ENCODE data around the gene PTGER1.
A peak's percentile ranks its signal among the peaks of the same experiment; 100 is the strongest.
"Not testable (repeated sequence)": the region's sequence is repeated elsewhere in the genome, so short reads cannot be mapped to it uniquely, and the experiment has no call there.

The PTGER1 gene

DNA sequence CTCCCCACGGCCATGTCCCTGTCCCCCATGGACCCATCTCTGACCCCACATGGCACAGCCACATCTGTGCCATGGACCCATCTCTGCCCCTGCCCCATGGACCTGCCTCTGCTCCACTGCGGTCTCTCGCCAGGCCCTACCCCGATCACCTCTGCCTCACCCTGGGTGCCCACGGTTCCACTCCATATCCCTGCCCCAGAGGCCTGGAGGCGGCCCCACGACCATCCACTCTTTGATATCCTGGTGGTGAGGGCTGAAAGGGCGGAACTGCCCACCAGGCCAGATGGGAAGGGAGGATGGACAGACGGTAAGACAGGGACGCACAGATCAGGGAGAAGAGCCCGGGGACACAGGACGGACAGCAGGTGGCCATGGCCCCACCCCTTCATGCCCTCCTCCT is 327 bp downstream of the PTGER1 start:
- DNase-seq (ENCODE audit: low read depth in 2 of 2): no peak

GRCh38 chr19:14473978-14474578 is 1.1 kb downstream of the PTGER1 start:
- DNase-seq (ENCODE audit: low read depth in 2 of 2): no peak

DNA sequence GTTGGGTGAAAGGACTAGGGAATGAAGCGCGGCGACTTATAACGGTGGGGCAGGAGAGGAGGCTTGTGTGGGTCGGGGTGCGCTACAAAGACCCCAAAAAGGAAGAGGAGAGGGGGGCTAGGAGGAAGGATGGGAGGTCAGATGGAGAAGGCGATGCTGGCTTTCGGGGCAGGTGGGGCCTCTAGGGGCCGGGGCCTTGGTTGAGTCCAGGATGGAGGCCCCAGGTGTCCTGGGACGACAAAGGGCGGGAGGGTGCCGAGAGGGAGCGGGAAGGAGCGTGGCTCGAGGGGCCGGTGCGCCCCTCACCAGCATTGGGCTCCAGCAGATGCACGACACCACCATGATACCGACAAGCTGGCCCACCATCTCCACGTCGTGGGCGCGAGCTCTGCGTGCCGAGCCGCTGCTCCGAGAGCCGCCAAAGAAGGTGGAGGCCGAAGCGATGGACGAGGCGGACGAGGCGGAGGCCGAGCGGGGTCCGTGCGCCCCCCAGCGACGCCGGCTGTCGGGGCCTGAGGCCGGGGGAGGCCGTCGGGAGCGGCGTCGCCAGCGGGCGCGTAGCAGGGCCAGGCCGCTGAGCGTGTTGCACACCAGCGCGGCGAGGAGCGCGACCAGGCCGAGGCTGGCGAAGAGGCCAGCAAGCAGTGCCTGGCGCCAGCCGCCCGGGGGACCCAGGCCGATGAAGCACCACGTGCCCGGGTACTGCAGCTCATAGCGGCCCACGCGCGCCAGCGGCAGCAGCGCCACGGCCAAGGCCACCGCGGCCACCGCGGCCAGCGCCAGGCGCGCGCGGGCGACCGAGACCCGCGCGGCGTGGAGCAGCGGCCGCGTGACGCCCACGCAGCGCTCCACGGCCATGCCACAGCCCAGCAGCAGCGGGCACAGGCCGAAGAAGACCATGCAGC is 1.8 kb downstream of the PTGER1 start:
- no peak for DNase-seq (ENCODE audit: low read depth in 2 of 2)

- DNase-seq (ENCODE audit: low read depth in 2 of 2): peak; percentile 81 to 85
These were observed 2.8 kb downstream of the PTGER1 start for GRCh38 chr19:14472202-14472938.

DNA sequence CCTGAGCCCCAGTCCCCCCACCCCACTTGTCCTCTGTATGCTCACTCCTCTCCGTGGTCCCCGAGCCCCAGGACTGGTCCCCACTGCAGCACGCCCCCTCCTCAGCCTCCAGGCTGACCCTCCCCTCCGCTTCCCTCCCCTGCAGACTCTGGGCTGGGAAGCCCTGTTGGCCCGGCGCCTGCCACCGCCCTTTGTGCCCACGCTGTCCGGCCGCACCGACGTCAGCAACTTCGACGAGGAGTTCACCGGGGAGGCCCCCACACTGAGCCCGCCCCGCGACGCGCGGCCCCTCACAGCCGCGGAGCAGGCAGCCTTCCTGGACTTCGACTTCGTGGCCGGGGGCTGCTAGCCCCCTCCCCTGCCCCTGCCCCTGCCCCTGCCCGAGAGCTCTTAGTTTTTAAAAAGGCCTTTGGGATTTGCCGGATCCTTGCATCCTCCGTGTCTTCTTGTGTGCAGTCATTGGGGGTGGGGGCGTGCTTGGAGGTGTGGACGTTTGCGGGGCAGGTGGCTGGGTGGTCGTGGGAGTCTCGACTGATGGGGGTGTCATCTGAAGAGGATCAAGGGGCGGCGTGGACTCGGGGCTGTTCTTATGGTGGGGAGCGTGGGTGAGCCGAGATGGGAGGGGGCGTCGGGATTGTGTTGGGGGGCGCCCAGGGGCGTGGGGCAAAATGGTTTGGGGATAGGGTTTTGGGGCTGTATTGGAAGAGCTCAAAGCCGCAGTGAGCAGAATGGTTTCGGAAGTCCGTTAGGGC is 3.5 kb downstream of the PTGER1 start:
- DNase-seq (ENCODE audit: low read depth in 2 of 2): no peak

GRCh38 chr19:14470031-14470876 is 4.9 kb downstream of the PTGER1 start:
- DNase-seq (ENCODE audit: low read depth in 2 of 2): no peak

- no peak for DNase-seq (ENCODE audit: low read depth in 2 of 2)
These were observed 7.3 kb downstream of the PTGER1 start for GRCh38 chr19:14467816-14468215.

- DNase-seq (ENCODE audit: low read depth in 2 of 2): no peak
These were observed 7.8 kb downstream of the PTGER1 start for GRCh38 chr19:14467391-14467790.

GRCh38 chr19:14463747-14464146 is 11.4 kb downstream of the PTGER1 start:
- no peak for DNase-seq (ENCODE audit: low read depth in 2 of 2)

DNA sequence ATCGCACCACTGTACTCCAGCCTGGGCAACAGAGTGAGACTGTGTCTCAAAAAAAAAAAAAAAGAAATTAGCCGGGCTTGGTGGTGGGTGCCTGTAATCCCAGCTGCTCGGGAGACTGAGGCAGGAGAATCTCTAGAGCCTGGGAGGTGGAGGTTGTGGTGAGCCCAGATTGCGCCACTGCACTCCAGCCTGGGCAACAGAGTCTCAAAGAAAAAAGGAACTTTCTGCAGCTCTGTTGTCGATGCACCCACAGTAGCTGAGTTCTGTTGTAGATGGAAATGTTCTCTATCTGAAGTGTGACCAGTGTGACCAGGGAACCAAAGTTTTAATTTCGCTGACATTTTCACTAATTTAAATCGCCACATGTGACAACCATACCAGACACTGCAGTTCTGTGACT is 12.8 kb downstream of the PTGER1 start:
- not testable (repeated sequence) for DNase-seq (ENCODE audit: low read depth in 2 of 2)

- no peak for DNase-seq (ENCODE audit: low read depth in 2 of 2)
These were observed 14.2 kb downstream of the PTGER1 start for GRCh38 chr19:14460935-14461334.

- DNase-seq (ENCODE audit: low read depth in 2 of 2): no peak
These were observed 15.5 kb downstream of the PTGER1 start for GRCh38 chr19:14459703-14460102.

- not testable (repeated sequence) for DNase-seq (ENCODE audit: low read depth in 2 of 2)
These were observed 22.9 kb downstream of the PTGER1 start for GRCh38 chr19:14452303-14452702.

GRCh38 chr19:14450876-14451275 is 24.3 kb downstream of the PTGER1 start:
- no peak for DNase-seq (ENCODE audit: low read depth in 2 of 2)

DNA sequence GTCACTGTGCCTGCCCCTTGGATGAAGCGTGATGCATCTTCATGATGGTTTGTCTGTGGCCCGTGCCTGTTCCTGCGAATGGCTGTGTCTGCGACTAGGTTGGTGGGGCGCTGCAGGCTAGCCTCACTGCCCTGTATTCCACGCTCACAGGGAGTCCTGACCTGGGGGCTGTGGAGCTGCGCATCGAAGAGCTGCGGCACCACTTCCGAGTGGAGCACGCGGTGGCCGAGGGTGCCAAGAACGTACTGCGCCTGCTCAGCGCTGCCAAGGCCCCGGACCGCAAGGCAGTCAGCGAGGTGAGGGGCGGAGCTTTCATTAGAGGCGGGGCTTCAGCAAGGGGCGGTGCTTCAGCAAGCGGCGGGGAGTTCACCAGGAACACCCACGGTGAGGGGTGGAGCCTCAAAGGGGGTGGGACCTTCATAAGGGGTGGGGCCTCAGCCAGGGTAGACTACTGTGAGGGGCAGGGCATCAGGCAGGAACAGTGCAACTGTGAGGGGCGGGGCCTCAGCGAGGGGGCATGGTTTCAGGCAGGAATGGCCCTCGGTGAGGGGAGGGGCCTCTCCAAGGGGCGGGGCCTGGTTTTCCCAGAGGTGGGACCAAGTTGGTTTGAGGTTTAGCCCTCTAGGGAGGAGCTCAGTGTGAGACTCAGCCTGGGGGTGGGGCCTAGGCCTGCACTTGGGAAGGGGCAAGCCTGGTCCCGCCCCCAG is 24.8 kb downstream of the PTGER1 start:
- peak; percentile 55 to 64 for DNase-seq (ENCODE audit: low read depth in 2 of 2)

DNA sequence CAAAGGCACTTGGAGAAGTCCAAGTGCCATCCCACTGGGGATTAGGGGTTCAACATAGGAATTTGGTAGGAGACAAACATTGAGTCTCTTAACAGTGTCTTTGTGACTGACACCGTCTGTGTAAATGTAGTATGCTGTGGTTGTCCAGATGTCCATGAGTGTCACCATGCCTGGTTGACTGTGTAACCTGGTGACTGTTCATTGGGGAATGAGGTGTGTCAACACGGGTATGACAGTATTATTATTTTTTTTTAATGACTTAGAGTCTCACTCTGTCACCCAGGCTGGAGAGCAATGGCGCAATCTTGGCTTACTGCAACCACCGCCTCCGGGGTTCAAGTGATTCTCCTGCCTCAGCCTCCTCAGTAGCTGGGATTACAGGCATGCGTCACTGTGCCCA is 25.8 kb downstream of the PTGER1 start:
- DNase-seq (ENCODE audit: low read depth in 2 of 2): no peak

- DNase-seq (ENCODE audit: low read depth in 2 of 2): no peak
These were observed 28.7 kb downstream of the PTGER1 start for GRCh38 chr19:14446336-14447036.

GRCh38 chr19:14443632-14444216 is 31.4 kb downstream of the PTGER1 start:
- no peak for DNase-seq (ENCODE audit: low read depth in 2 of 2)

Data from activated CD4-positive, alpha-beta T cell treated with anti-CD3 and anti-CD28 coated beads for 24 hours (primary cell).